ENCODE results near the gene MEGF8. TPM values are rescaled to one million over a fixed set of nuclear protein-coding genes. Genes with fewer than 3 reads are reported as not detected.

The MEGF8 gene
- total and polyA plus RNA-seq, 2 of the 13 experiments (the other 11 are each of a cell fraction or from before 2014, with no cell fraction given) = 4.0 to 8.8 TPM

GRCh38 chr19:42279902-42280814 is 45.3 kb upstream of the MEGF8 start (continued):
- TF ChIP-seq TFDP1 (CRISPR knock-in tag; IDR thresholded peaks at IDR 0.05; ENCODE audit: borderline replicate concordance) (peak; percentile 90), ZBTB4 (CRISPR knock-in tag; IDR thresholded peaks at IDR 0.05; ENCODE audit: borderline replicate concordance) (no peak), ZC3H13 (CRISPR knock-in tag; IDR thresholded peaks at IDR 0.05) (no peak), GFI1 (CRISPR knock-in tag; IDR thresholded peaks at IDR 0.05; ENCODE audit: borderline replicate concordance) (peak; percentile 56; the same call in 1 of the 2 replicates), ZKSCAN8 (CRISPR knock-in tag; IDR thresholded peaks at IDR 0.05; ENCODE audit: borderline replicate concordance) (peak; percentile 59; the same call in 1 of the 2 replicates), ZFP36 (IDR thresholded peaks at IDR 0.05; ENCODE audit: borderline replicate concordance, low read depth, low read length, partially characterized antibody) (no peak), TSC22D2 (CRISPR knock-in tag; IDR thresholded peaks at IDR 0.05; ENCODE audit: borderline replicate concordance) (no peak), MBNL3 (CRISPR knock-in tag; conservative IDR thresholded peaks at IDR 0.05) (no peak), PREB (CRISPR knock-in tag; IDR thresholded peaks at IDR 0.05) (no peak), RNF2 (conservative IDR thresholded peaks at IDR 0.05; ENCODE audit: low read depth) (no peak), ZBTB14 (CRISPR knock-in tag; IDR thresholded peaks at IDR 0.05) (no peak; the same call in 1 of the 2 replicates), ZNF260 (CRISPR knock-in tag; IDR thresholded peaks at IDR 0.05; ENCODE audit: borderline replicate concordance, low read depth) (no peak), RFX3 (CRISPR knock-in tag; IDR thresholded peaks at IDR 0.05) (no peak), ZNF780A (CRISPR knock-in tag; IDR thresholded peaks at IDR 0.05) (no peak), ELF4 (CRISPR knock-in tag; IDR thresholded peaks at IDR 0.05; ENCODE audit: borderline replicate concordance) (no peak), PAXIP1 (CRISPR knock-in tag; conservative IDR thresholded peaks at IDR 0.05) (no peak; the same call in none of the 2 replicates), KLF15 (CRISPR knock-in tag; IDR thresholded peaks at IDR 0.05; ENCODE audit: borderline replicate concordance) (no peak)
